ENCODE measurements around the gene ETNK1.

- TF ChIP-seq CTCF (IDR thresholded peaks at IDR 0.05) (no peak), EP300 (IDR thresholded peaks at IDR 0.05) (no peak), POLR2A (IDR thresholded peaks at IDR 0.05) (no peak)
These were observed 42.2 kb downstream of the ETNK1 start for GRCh38 chr12:22667122-22667521.
